GM23338 (cell line): ENCODE results near the gene FBXO17.

Source experiments
- CREB1 ChIP-seq: fragments of 250-450 bp; sonication (Bioruptor Pico); IDR thresholded peaks from 2 replicates; pipeline ENCODE4 v1.5.0; 2020; ENCODE audit warnings: low read depth, mild to moderate bottlenecking, moderate library complexity
- CTCF ChIP-seq, 2 experiments: fragments of 200-600 bp in 1 of 2; sonication (generic) in 1 of 2; conservative IDR thresholded peaks; 2 replicates each; pipeline versions ENCODE4 v1.5.1 to v1.6.1; 2016 to 2017; ENCODE audit warnings: antibody characterized with exemption in 2 of 2, low read depth in 2 of 2, mild to moderate bottlenecking in 2 of 2, moderate library complexity in 1 of 2
- ETS1 ChIP-seq: IDR thresholded peaks from 2 replicates; pipeline ENCODE4 v1.6.1; 2016; ENCODE audit warnings: antibody characterized with exemption
- EZH2 ChIP-seq: fragments of 200-600 bp; sonication (generic); IDR thresholded peaks from one replicate; pipeline ENCODE4 v1.8.0; 2017; ENCODE audit warnings: antibody characterized with exemption, mild to moderate bottlenecking, low read depth; ENCODE audit not compliant: unreplicated experiment
- EZH2phosphoT487 ChIP-seq: fragments of 200-600 bp; sonication (generic); IDR thresholded peaks from one replicate; pipeline ENCODE4 v1.8.1; 2018; ENCODE audit warnings: antibody characterized with exemption; ENCODE audit not compliant: unreplicated experiment
- JUNB ChIP-seq: IDR thresholded peaks from one replicate; pipeline ENCODE4 v1.6.1; 2016; ENCODE audit warnings: antibody characterized with exemption; ENCODE audit not compliant: unreplicated experiment
- NANOG ChIP-seq: IDR thresholded peaks from 2 replicates; pipeline ENCODE4 v1.6.1; 2016; ENCODE audit warnings: antibody characterized with exemption, borderline replicate concordance
- POLR2AphosphoS5 ChIP-seq: IDR thresholded peaks from 2 replicates; pipeline ENCODE4 v1.6.1; 2016; ENCODE audit warnings: antibody characterized with exemption, low read depth
- REST ChIP-seq: IDR thresholded peaks from one replicate; pipeline ENCODE4 v1.6.1; 2018; ENCODE audit warnings: antibody characterized with exemption; ENCODE audit not compliant: unreplicated experiment
- ZNF331 ChIP-seq: fragments of 250-450 bp; sonication (Bioruptor Pico); IDR thresholded peaks from 2 replicates; pipeline ENCODE4 v1.5.0; 2020; ENCODE audit warnings: low read depth, mild to moderate bottlenecking, moderate library complexity
- ZNF462 ChIP-seq: fragments of 250-450 bp; sonication (Bioruptor Pico); IDR thresholded peaks from 2 replicates; pipeline ENCODE4 v1.5.0; 2020; ENCODE audit warnings: mild to moderate bottlenecking, moderate library complexity

- TF ChIP-seq CTCF (conservative IDR thresholded peaks at IDR 0.05; ENCODE audit: low read depth in 2 of 2), result no peak
- TF ChIP-seq CREB1 (CRISPR knock-in tag), result no peak
- no peak for TF ChIP-seq EZH2phosphoT487
- TF ChIP-seq POLR2AphosphoS5, result no peak
- no peak for TF ChIP-seq NANOG
- no peak for TF ChIP-seq REST
- no peak for TF ChIP-seq EZH2
- TF ChIP-seq JUNB, result no peak
- TF ChIP-seq ETS1, result no peak
- no peak for TF ChIP-seq ZNF331
- TF ChIP-seq ZNF462 (CRISPR knock-in tag), result no peak
Observed at GRCh38 chr19:38900202-38900629, 75.3 kb downstream of the FBXO17 start.
